Measurements from ENCODE around the gene CHST11. TPM values are rescaled to one million over a fixed set of nuclear protein-coding genes. Genes with fewer than 3 reads are reported as not detected.

CHST11 gene
- total and polyA plus RNA-seq, 9 donors = 4.0 to 39.9 (median 20.1) TPM

DNA sequence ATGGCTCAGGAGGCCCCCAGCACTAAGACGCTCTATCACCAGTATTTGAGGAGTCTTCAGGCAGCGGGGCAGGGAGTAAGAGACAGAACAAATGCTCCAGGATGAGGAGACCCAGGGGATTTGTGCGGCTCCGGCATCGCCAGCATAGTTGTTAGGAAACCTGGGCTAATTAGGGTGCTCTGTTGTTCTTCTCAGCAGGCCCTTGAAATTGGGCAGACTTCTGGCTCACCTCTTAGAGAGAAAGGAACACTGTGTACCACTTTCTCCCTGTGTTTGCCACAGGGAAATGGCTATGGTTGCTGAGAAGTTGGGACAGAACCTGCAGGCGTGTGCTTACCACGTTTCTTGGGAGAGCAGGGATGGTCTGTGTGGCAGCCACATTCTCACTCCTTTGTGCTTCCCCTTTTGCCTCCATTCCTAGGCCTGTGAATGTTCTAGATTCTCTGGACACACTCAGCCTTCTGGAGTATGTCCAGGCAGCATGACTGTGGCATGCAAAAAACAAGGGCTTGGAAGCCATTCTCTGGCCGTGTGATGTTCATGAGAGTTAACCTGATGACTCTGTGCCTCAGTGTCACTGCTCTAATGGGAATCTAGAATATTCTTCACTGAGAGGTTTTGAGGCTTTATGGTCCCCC is 109.0 kb downstream of the CHST11 start:
- Histone ChIP-seq H3K36me3 (no peaks in the 10 kb centered on the region), H3K27ac (no peak overlapping the region), H3K9me3 (peaks cover 0 to 3% of the 10 kb centered on the region in 2 donors), H3K27me3 (no peaks in the 10 kb centered on the region), H3K4me1 (ENCODE audit: insufficient read depth) (no peaks in the 10 kb centered on the region), H3K4me3 (no peak overlapping the region)
- TF ChIP-seq EP300 (IDR thresholded peaks at IDR 0.05) (no peak), POLR2A (IDR thresholded peaks at IDR 0.05) (no peak)
- TF ChIP-seq, protein P1, sequence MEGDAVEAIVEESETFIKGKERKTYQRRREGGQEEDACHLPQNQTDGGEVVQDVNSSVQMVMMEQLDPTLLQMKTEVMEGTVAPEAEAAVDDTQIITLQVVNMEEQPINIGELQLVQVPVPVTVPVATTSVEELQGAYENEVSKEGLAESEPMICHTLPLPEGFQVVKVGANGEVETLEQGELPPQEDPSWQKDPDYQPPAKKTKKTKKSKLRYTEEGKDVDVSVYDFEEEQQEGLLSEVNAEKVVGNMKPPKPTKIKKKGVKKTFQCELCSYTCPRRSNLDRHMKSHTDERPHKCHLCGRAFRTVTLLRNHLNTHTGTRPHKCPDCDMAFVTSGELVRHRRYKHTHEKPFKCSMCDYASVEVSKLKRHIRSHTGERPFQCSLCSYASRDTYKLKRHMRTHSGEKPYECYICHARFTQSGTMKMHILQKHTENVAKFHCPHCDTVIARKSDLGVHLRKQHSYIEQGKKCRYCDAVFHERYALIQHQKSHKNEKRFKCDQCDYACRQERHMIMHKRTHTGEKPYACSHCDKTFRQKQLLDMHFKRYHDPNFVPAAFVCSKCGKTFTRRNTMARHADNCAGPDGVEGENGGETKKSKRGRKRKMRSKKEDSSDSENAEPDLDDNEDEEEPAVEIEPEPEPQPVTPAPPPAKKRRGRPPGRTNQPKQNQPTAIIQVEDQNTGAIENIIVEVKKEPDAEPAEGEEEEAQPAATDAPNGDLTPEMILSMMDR (IDR thresholded peaks at IDR 0.05) = no peak
- DNase-seq = no peak
- 88 to 92% (median 90%) methylated on average over 8 of the region's 8 CpGs for WGBS, 3 donors
- intact Hi-C loops (cut with DNase I) = no loop called here

DNA sequence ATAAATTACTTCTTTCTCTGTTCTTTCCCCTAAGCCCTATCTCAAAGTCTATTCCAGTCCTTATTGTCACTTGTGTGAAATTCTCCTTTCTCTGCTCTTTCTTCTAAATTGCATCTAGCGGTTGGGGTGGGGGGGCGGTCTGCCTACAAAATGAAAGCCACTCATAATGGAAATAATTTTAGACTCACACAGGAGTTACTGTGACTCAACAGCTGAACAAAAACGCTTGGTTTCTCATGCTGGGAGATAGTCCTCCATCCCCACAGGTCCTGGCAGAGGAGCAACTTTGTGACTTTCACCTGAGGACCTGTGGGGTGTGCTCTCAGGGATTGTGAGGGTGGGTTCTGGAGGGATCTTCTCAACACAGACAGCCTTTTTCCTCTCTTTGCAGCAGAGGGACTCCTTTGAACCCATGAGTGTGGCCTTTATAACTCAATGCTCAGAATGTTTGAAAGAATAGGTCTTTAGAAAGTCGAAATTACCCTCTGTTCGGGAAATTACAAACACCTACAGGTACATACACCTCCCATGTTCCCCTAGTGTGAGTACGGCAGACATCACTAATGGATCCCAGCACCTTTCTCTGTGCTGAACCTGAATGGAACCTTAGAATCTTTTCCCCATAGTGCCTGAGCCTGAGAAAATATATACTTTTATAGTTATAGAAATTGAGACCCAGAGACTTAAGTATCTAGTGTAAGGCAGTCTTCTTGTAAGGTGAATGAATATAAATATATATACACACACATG is 109.7 kb downstream of the CHST11 start:
- intact Hi-C loops (cut with DNase I) = no loop called here
- Histone ChIP-seq H3K4me3 (no peak overlapping the region), H3K36me3 (no peaks in the 10 kb centered on the region), H3K27me3 (no peaks in the 10 kb centered on the region), H3K4me1 (ENCODE audit: insufficient read depth) (no peaks in the 10 kb centered on the region), H3K27ac (no peak overlapping the region), H3K9me3 (peaks cover 0 to 3% of the 10 kb centered on the region in 2 donors)
- TF ChIP-seq, protein P1 (IDR thresholded peaks at IDR 0.05) = no peak
- no peak for DNase-seq
- WGBS, 3 donors = 93 to 95% (median 94%) methylated on average over 6 of the region's 6 CpGs

DNA sequence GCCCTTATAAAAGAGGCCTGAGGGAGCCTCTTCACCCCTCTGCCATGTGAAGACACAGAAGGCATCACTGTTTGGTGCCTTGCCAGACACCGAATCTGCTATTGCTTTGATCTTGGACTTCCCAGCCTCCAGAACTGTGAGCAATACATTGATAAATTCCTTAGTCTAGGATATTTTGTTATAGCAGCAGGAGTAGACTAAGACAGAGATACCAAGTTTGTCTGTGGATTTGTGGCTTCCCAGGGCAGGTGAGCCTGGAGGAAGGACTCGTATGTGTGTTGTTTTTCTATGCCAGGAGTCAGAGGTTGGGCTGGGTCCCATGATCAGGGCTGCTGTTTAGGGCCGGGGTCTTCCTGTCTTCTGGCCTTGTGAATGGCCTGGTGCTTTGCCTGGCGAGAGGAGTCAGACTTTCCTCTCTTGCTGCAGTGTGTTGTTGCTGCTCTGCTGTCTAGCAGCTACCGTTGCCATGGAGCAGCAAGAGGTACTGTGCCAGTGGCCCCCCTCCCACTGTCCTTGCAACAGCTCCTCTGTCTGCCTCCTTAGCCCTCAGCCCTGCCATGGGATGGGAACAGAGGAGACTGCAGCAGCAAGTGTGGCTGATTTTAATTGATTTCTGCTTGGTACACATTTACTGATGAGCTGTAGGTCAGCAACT is 111.2 kb downstream of the CHST11 start:
- H3K27me3 ChIP-seq = no peaks in the 10 kb centered on the region
- H3K9me3 ChIP-seq = peaks cover 0 to 3% of the 10 kb centered on the region in 2 donors
- no peak overlapping the region for H3K4me3 ChIP-seq
- no peaks in the 10 kb centered on the region for H3K4me1 ChIP-seq (ENCODE audit: insufficient read depth)
- DNase-seq = no peak
- H3K36me3 ChIP-seq = no peaks in the 10 kb centered on the region
- no peak for TF ChIP-seq POLR2A (IDR thresholded peaks at IDR 0.05)
- TF ChIP-seq, protein P1 (IDR thresholded peaks at IDR 0.05) = no peak
- TF ChIP-seq EP300 (IDR thresholded peaks at IDR 0.05) = no peak
- intact Hi-C loops (cut with DNase I) = no loop called here
- WGBS, 3 donors = 86 to 91% (median 87%) methylated on average over 5 of the region's 5 CpGs
- no peak overlapping the region for H3K27ac ChIP-seq

DNA sequence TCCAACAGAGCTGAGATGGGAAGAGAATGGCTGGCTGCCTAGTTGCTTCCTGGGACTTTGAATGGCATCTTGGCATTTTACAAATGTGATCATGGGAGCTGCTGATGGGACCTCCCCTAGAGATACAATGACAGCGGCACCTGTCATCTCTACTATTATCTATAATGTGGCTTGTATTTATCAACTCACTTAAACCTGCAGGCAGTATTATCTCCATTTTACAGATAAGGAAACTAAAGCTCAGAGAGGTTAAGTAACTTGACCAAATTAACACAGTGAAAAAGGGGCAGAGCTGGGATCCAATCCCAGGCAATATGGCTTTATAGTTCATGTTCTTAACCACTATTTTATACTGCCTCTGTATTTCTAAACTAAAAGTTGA is 111.7 kb downstream of the CHST11 start:
- Histone ChIP-seq H3K4me3 (no peak overlapping the region), H3K9me3 (peaks cover 0 to 3% of the 10 kb centered on the region in 2 donors), H3K36me3 (no peaks in the 10 kb centered on the region), H3K27me3 (no peaks in the 10 kb centered on the region), H3K27ac (no peak overlapping the region), H3K4me1 (ENCODE audit: insufficient read depth) (no peaks in the 10 kb centered on the region)
- TF ChIP-seq, protein P1 (IDR thresholded peaks at IDR 0.05) = no peak
- TF ChIP-seq POLR2A (IDR thresholded peaks at IDR 0.05) (no peak), EP300 (IDR thresholded peaks at IDR 0.05) (no peak)
- 92 to 100% (median 95%) methylated on average over 1 of the region's 1 CpG for WGBS, 3 donors
- DNase-seq = no peak
- intact Hi-C loops (cut with DNase I) = no loop called here

Data from ovary (tissue), 9 donors.